Activated naive CD4-positive, alpha-beta T cell treated with anti-CD3 and anti-CD28 coated beads, Interleukin-2, amount 50 U/mL, for 24 hours (primary cell): ENCODE measurements around the gene LEUTX.
"Not testable (repeated sequence)": the region's sequence is repeated elsewhere in the genome, so short reads cannot be mapped to it uniquely, and the experiment has no call there.

Experiments
- H3K27ac Mint-ChIP-seq: one replicate; pipeline ENCODE4 v1.8.0; 2021; ENCODE audit warnings: mild to moderate bottlenecking, mixed read lengths
- H3K27me3 Mint-ChIP-seq: one replicate; pipeline ENCODE4 v1.8.0; 2021; ENCODE audit warnings: mixed read lengths
- H3K36me3 Mint-ChIP-seq: one replicate; pipeline ENCODE4 v1.8.0; 2021; ENCODE audit warnings: mixed read lengths
- H3K4me1 Mint-ChIP-seq: one replicate; pipeline ENCODE4 v1.8.0; 2021; ENCODE audit warnings: mixed read lengths
- H3K4me3 Mint-ChIP-seq: one replicate; pipeline ENCODE4 v1.8.0; 2021; ENCODE audit warnings: mild to moderate bottlenecking, mixed read lengths
- H3K9me3 Mint-ChIP-seq: one replicate; pipeline ENCODE4 v1.8.0; 2021; ENCODE audit warnings: mixed read lengths

Gene LEUTX

GRCh38 chr19:39754971-39755370, 23.7 kb upstream of the LEUTX start:
- no peaks in the 10 kb centered on the region for H3K4me1 Mint-ChIP-seq
- H3K36me3 Mint-ChIP-seq: no peaks in the 10 kb centered on the region
- no peak overlapping the region for H3K27ac Mint-ChIP-seq
- no peak overlapping the region for H3K4me3 Mint-ChIP-seq
- H3K9me3 Mint-ChIP-seq: no peaks in the 10 kb centered on the region
- H3K27me3 Mint-ChIP-seq: no peaks in the 10 kb centered on the region

GRCh38 chr19:39759457-39760184, 19.0 kb upstream of the LEUTX start:
- Mint-ChIP-seq H3K9me3 (no peaks in the 10 kb centered on the region), H3K4me3 (no peak overlapping the region), H3K4me1 (no peaks in the 10 kb centered on the region), H3K27ac (no peak overlapping the region), H3K36me3 (no peaks in the 10 kb centered on the region), H3K27me3 (peaks cover 2% of the 10 kb centered on the region)

- not testable (repeated sequence) for H3K4me3 Mint-ChIP-seq, H3K4me1 Mint-ChIP-seq, H3K27me3 Mint-ChIP-seq, H3K27ac Mint-ChIP-seq, H3K36me3 Mint-ChIP-seq, H3K9me3 Mint-ChIP-seq
These were observed 16.8 kb upstream of the LEUTX start for GRCh38 chr19:39761851-39762250.

- Mint-ChIP-seq H3K4me3 (peak overlapping the region; percentile 11), H3K9me3 (no peaks in the 10 kb centered on the region), H3K36me3 (no peaks in the 10 kb centered on the region), H3K4me1 (peaks cover 5% of the 10 kb centered on the region), H3K27me3 (no peaks in the 10 kb centered on the region), H3K27ac (peak overlapping the region; percentile 23)
These were observed 13.3 kb upstream of the LEUTX start for GRCh38 chr19:39765091-39766076.

- Mint-ChIP-seq H3K4me3 (no peak overlapping the region), H3K36me3 (no peaks in the 10 kb centered on the region), H3K4me1 (peaks cover 5% of the 10 kb centered on the region), H3K9me3 (no peaks in the 10 kb centered on the region), H3K27me3 (no peaks in the 10 kb centered on the region), H3K27ac (no peak overlapping the region)
These were observed 10.3 kb upstream of the LEUTX start for GRCh38 chr19:39768334-39768733.

GRCh38 chr19:39768786-39769185, 9.9 kb upstream of the LEUTX start:
- Mint-ChIP-seq H3K36me3 (no peaks in the 10 kb centered on the region), H3K27ac (no peak overlapping the region), H3K9me3 (no peaks in the 10 kb centered on the region), H3K4me1 (peaks cover 5% of the 10 kb centered on the region), H3K27me3 (no peaks in the 10 kb centered on the region), H3K4me3 (no peak overlapping the region)

- Mint-ChIP-seq H3K4me1 (no peaks in the 10 kb centered on the region), H3K4me3 (no peak overlapping the region), H3K9me3 (no peaks in the 10 kb centered on the region), H3K27me3 (peaks cover 13% of the 10 kb centered on the region), H3K27ac (no peak overlapping the region), H3K36me3 (peaks cover 2% of the 10 kb centered on the region)
These were observed 2.2 kb downstream of the LEUTX start for GRCh38 chr19:39780894-39781293.

- Mint-ChIP-seq H3K9me3 (peaks cover 5% of the 10 kb centered on the region), H3K27me3 (peaks cover 13% of the 10 kb centered on the region), H3K4me3 (no peak overlapping the region), H3K27ac (no peak overlapping the region), H3K36me3 (peaks cover 2% of the 10 kb centered on the region), H3K4me1 (no peaks in the 10 kb centered on the region)
These were observed 9.6 kb downstream of the LEUTX start for GRCh38 chr19:39788244-39788643.

GRCh38 chr19:39792999-39793546, 14.4 kb downstream of the LEUTX start:
- Mint-ChIP-seq H3K27me3 (peaks cover under 1% of the 10 kb centered on the region), H3K4me3 (peak overlapping the region; percentile 81), H3K9me3 (peaks cover 3% of the 10 kb centered on the region), H3K27ac (no peak overlapping the region), H3K4me1 (no peaks in the 10 kb centered on the region), H3K36me3 (peaks cover under 1% of the 10 kb centered on the region)

- Mint-ChIP-seq H3K36me3 (no peaks in the 10 kb centered on the region), H3K9me3 (no peaks in the 10 kb centered on the region), H3K4me1 (no peaks in the 10 kb centered on the region), H3K27ac (no peak overlapping the region), H3K27me3 (peaks cover 1% of the 10 kb centered on the region), H3K4me3 (no peak overlapping the region)
These were observed 16.3 kb downstream of the LEUTX start for GRCh38 chr19:39795001-39795400.

GRCh38 chr19:39796000-39796498, 17.4 kb downstream of the LEUTX start:
- H3K9me3 Mint-ChIP-seq: no peaks in the 10 kb centered on the region
- H3K4me1 Mint-ChIP-seq: no peaks in the 10 kb centered on the region
- H3K27ac Mint-ChIP-seq: peak overlapping the region; percentile 23
- H3K4me3 Mint-ChIP-seq: no peak overlapping the region
- no peaks in the 10 kb centered on the region for H3K36me3 Mint-ChIP-seq
- H3K27me3 Mint-ChIP-seq: peaks cover 1% of the 10 kb centered on the region

- no peaks in the 10 kb centered on the region for H3K36me3 Mint-ChIP-seq
- no peak overlapping the region for H3K4me3 Mint-ChIP-seq
- no peaks in the 10 kb centered on the region for H3K4me1 Mint-ChIP-seq
- H3K27me3 Mint-ChIP-seq: peaks cover 1% of the 10 kb centered on the region
- no peak overlapping the region for H3K27ac Mint-ChIP-seq
- H3K9me3 Mint-ChIP-seq: no peaks in the 10 kb centered on the region
These were observed 18.4 kb downstream of the LEUTX start for GRCh38 chr19:39797083-39797482.

- H3K36me3 Mint-ChIP-seq: peaks cover under 1% of the 10 kb centered on the region
- peaks cover 3% of the 10 kb centered on the region for H3K27me3 Mint-ChIP-seq
- H3K9me3 Mint-ChIP-seq: no peaks in the 10 kb centered on the region
- no peaks in the 10 kb centered on the region for H3K4me1 Mint-ChIP-seq
- no peak overlapping the region for H3K27ac Mint-ChIP-seq
- H3K4me3 Mint-ChIP-seq: no peak overlapping the region
These were observed 24.3 kb downstream of the LEUTX start for GRCh38 chr19:39802958-39803357.

- H3K27me3 Mint-ChIP-seq: peaks cover 2% of the 10 kb centered on the region
- no peaks in the 10 kb centered on the region for H3K4me1 Mint-ChIP-seq
- no peak overlapping the region for H3K27ac Mint-ChIP-seq
- peaks cover 2% of the 10 kb centered on the region for H3K36me3 Mint-ChIP-seq
- no peak overlapping the region for H3K4me3 Mint-ChIP-seq
- no peaks in the 10 kb centered on the region for H3K9me3 Mint-ChIP-seq
These were observed 26.4 kb downstream of the LEUTX start for GRCh38 chr19:39805104-39805503.

- H3K27ac Mint-ChIP-seq: peak overlapping the region; percentile 9
- H3K9me3 Mint-ChIP-seq: no peaks in the 10 kb centered on the region
- H3K4me3 Mint-ChIP-seq: no peak overlapping the region
- H3K27me3 Mint-ChIP-seq: peaks cover 2% of the 10 kb centered on the region
- H3K4me1 Mint-ChIP-seq: no peaks in the 10 kb centered on the region
- H3K36me3 Mint-ChIP-seq: peaks cover 2% of the 10 kb centered on the region
These were observed 29.3 kb downstream of the LEUTX start for GRCh38 chr19:39807846-39808364.
